M059J (cell line): ENCODE measurements around the gene ACSS3. TPM values are rescaled to one million over a fixed set of nuclear protein-coding genes. Genes with fewer than 3 reads are reported as not detected.

Experiments used
- DNase-seq: peaks from one replicate; pipeline ENCODE4 v3.0.0-alpha.2; 2012; ENCODE audit warnings: low read depth
- total RNA-seq: library from RNA; depleted of rRNA; stranded (reverse); fragments of >200 nt; shearing (Covaris generic); gene quantifications from 2 replicates; pipeline ENCODE4 v1.2.3, GENCODE V29; 2014

Gene ACSS3
- total RNA-seq, 1 experiment from 2014 or later, result 1.4 TPM

GRCh38 chr12:81222846-81223592 lies 145.1 kb downstream of the ACSS3 start:
- no peak for DNase-seq

GRCh38 chr12:81224626-81225025 lies 146.7 kb downstream of the ACSS3 start:
- no peak for DNase-seq

GRCh38 chr12:81229759-81230158 lies 151.9 kb downstream of the ACSS3 start:
- no peak for DNase-seq

DNA sequence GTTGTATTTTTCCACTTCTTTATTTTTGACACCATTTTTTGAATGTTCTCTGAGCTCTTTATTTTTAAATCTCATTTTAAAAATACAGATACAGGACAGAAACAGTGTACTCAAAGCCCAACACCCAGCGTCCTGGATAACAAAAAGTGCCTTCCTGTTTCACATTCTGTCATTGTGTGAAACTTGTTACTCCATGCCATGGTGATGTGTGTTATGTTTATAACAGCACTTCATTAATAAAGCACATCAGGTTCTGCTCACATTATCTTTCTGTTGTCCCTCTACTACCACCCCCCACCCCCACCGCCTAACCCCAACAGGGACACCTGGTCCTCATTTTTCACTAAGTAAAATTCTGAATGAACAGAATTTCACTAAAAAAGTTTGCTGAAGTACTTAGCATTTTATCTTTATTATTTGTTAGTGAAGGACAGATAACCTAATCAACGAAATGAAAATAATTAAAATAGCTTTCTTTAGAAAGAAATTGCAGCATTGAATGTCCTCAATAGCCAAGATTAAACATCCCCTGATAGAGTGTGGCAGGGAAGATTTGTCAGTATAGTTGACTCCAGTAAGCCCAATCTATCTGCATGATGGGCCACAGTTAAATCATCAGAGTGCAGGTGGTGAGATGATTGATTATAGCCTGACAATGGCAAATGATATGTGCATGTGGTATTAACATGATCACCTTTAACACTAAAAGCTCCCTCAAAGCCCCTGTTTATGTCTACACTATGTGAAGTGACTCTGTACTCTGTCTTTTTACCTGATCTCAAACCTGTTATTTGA lies 153.9 kb downstream of the ACSS3 start:
- no peak for DNase-seq

- DNase-seq, result no peak
Observed at GRCh38 chr12:81245458-81245857, 167.6 kb downstream of the ACSS3 start.

DNA sequence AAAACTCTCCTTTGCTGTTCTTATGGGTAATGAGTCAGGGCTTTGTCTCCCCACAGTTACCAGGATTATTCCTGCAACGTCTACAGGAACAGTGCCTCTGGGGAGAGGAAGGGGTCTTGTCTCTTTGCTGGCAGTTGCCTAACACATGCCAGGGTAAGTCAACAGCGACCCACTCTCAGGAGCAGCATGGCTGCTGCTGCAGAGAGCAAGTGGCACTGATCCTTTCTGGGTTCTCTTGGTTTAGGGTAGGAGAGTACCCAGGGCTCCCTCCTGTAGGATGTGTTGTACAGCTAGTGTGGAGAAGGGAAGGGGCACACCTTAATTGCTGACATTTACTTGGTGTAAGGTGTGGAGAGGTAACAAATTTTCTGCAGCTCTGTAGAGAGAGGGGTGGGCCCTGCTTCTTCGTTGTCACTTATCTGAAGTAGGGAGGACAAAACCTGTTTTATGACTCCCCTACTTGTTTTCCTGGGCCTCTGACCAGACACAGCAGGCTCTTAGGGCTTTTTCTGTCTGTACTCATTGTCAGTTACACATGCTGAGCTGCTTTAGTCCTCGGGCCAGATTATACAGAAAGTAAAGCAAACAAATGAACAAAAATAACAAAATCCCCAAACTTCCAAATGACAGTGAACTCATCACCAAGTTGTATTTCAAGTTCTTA lies 168.2 kb downstream of the ACSS3 start:
- DNase-seq, result no peak

DNA sequence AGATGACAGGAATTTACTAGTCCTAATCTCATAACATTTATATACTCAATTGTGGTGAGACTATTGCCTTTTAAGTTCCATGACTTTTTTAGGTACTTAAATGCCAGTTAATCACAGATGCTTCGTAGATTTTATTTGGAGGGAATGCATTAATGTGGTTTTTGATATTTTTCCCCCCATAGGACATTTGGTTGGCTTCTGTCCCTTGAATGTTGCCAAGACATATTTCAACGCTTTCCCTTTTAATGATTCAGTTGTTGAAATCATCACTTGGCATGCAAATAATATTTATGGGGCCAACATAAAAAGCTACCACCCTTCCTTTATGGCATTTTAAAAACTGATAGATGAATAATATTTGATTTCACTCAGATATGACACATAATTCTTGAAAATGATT lies 172.1 kb downstream of the ACSS3 start:
- no peak for DNase-seq

DNA sequence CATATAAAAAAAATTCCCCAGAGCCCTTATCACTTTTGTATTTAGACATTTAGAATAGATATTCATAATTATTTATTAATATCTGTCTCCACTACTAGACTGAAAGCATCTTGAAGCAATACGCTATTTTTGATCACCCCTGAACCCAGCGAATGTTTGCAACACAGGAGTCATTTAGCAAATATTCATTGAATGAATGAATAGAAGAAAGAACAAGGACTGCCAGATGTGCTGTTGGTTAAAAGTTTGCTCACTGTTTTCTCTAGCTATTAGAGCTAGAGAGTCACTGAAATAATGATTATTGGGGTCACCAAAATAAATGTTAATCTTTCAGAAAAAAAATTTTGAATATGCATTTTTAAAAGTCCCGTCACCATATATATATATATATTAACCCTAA lies 174.3 kb downstream of the ACSS3 start:
- no peak for DNase-seq

DNA sequence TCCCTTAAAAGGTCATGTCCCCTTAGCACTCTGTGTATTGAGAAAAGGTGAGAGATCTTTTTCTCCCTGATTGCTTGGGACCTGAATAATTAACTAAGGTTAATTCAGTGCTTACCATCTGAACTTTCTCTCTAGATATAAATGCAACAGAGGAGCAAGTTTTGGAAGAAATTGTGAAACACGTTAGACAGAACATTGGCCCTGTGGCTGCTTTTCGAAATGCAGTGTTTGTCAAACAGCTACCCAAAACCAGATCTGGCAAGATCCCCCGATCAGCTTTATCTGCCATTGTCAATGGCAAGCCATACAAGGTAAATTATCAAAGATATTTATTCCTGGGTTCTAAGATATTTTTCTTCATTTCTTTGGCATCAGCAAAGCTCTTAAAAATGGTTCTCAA lies 175.5 kb downstream of the ACSS3 start:
- DNase-seq, result no peak

GRCh38 chr12:81255456-81255855 lies 177.6 kb downstream of the ACSS3 start:
- no peak for DNase-seq

DNA sequence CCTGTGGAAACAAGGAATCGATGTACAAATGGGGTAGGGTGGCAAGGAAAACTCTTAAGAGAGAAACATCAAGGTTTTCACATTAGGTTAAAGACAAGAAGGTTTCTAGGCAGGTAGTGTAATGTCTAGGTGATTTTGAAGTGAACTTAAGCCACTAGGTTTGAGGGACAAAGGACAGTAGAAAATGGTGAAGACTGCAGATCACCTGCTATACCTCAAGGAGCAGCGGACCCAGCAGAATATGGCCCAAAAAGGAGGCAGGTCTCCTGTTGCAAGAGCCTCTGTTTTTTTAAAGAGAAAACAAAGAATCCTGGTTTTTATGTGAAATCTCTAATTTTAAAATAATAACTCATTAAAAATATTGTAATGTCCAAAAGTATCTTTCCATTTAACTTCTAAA lies 178.1 kb downstream of the ACSS3 start:
- DNase-seq, result no peak

GRCh38 chr12:81257947-81258551 lies 180.2 kb downstream of the ACSS3 start:
- peak; percentile 46 for DNase-seq

DNA sequence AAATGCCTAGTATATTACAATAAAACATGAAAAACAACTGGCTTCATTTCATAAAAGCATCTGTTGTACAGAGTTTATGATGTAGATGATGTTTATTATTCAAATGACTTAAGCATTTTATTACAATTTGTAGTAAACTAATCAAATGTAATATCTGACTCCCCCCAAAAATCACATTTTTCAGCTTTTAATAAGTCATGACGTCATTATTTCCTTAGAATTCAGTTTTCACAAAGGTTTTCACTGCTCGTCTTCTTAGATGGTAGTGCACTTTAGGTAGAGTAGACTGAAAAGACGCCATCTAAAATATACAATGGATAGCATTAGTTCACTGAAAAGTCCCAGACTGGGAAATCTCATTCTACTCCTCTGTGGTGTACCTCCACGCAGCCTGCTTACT lies 181.5 kb downstream of the ACSS3 start:
- DNase-seq, result no peak

DNA sequence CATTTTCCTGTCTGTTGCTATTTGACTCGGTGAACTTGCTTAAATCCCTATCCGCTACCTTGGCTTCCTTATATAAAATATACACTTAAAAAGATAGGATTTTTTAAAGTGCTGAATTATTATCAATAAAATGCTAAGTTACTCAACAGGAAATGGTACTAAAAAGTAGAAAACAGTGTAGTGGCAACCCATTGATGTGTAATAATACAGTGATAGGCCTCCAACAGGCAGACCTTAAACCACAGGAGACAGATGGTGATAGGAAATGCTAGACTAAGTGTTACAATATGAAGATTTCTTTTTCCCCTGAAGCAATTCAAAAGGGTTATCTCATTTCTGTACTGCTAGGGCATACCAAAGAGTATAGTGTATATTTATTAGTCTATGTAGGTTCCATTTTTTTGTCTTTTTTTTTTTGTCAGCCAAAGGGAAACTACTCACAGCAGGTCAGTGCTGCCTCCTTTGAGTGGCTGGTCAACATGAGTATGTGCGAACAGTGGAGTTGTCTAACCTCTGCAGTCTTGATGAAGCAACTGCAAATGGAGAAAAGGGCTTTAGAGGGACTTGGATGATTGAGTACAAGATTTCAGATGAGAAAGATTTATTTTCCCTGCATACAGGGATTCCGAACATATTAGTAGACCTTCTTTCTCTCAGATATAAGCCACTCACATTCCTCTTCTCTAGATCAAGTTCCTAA lies 183.8 kb downstream of the ACSS3 start:
- no peak for DNase-seq

DNA sequence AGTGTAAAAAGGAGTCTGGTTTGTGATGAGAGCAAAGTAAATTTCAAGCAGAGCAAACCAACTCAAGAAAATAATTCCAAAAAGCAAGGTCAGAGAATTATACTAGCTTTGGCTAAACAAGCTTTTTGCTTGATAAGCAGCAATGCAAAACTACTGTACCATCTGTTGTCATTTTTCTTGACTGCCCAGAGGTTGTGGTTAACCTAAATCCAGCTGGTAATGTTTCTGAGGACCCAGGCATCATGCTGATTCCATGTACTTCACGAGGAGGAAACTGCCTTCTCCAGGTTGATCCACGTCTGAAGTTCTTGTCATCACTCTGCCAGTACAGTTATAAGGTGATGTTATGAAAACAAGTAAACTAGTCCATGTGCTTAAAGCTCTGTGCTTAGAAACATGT lies 185.2 kb downstream of the ACSS3 start:
- no peak for DNase-seq

- no peak for DNase-seq
Observed at GRCh38 chr12:81270385-81270784, 192.5 kb downstream of the ACSS3 start.

DNA sequence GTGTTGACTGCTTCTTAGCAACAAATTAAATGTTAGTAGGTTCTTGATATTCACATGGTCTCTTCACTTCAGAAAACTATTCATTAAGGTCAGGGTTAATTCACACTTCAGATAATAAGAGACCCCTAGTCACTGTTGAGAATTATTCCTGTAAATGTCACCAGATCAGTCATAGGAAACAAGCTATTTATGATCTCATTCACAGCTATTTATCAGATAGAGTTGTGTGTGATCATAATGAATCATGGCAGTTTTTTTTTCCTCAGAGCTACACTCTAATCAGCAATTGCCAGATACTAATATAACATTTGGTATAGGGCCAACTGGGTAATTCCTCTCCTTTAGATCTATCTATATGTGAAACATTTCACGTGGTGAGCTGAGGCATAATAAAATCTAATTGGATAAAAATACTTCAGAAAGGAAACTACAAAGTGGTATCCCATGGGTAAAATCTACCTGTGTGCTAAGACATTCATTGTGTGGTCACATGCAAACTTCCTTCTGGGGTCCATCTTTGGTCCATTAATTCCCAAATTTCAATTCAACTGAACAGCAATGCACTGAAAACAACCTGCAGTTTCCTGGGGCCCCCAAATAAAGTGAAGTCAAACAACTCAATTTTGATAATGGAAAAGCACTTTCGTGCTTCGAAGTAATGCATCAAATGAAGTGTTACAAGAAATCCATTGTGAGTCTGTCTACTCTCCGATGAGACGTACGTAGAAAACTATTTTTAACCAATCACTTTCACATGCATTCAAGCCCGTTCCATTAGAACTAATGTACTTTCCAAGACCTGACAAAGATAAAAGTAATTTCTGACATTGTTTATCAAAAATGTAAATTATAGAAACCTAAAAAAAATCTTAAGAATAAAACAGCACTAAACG lies 197.0 kb downstream of the ACSS3 start:
- no peak for DNase-seq

DNA sequence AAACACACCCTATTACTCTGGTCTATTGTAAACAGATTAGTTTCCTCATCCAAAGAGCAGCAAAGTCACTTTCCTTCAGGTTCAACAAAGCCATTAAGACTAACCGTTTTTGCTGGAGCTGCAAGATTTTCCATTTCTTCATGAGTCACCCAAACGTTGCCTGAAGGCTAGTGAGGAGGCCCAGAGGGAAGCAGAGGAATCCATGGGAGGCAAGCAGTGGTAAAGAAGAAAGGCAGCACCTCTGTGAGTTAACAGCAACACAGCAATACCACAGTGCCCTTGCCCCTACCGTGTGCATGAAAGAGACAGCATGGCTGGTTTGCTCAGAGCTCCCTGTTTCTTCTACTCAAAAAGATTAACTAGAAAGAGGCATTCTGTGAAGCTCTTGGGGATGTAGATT lies 206.3 kb downstream of the ACSS3 start:
- DNase-seq, result peak; percentile 58

DNA sequence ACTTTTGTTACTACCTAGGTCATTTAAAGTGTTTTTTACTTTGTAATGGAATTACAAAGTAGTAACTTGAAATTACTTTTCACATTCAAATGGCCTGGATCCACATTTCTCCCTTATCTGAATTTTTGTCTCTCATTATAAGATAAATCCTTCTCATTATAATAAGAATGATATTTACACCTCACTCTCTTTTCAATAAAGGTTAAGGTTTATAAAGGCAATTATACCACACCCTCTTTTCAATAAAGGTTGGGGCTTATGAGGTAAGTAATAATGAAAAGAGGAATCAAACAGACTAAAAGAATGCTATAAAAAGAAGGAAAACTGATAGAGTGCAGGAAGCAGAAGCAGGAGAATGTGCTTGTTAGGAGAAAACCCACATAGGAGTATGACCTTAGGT lies 210.8 kb downstream of the ACSS3 start:
- DNase-seq, result no peak

- peak; percentile 27 for DNase-seq
Observed at GRCh38 chr12:81294325-81295190, 216.7 kb downstream of the ACSS3 start.
